K562 (cell line): ENCODE measurements around the gene TOR1B. TPM values are rescaled to one million over a fixed set of nuclear protein-coding genes. Genes with fewer than 3 reads are reported as not detected.

Experiments
- ATF3 ChIP-seq, 2 experiments: fragments of 450-650 bp in 1 of 2; sonication (generic) in 1 of 2; formaldehyde crosslinking in 1 of 2; IDR thresholded peaks in 1 of 2; conservative IDR thresholded peaks in 1 of 2; 2 replicates each; pipeline versions ENCODE4 v1.6.1 to v1.8.1; 2016 to 2023; ENCODE audit warnings: mild to moderate bottlenecking in 2 of 2, moderate library complexity in 2 of 2, inconsistent platforms in 1 of 2, missing genetic modification reagents in 1 of 2
- CTCFL ChIP-seq: IDR thresholded peaks from 2 replicates; pipeline ENCODE4 v1.6.1; 2011; ENCODE audit warnings: borderline replicate concordance, low read depth, mild to moderate bottlenecking, moderate library complexity, low read length; ENCODE audit not compliant: insufficient read depth, poor library complexity, severe bottlenecking
- DIDO1 ChIP-seq: fragments of 450-650 bp; IDR thresholded peaks from 2 replicates; pipeline ENCODE4 v1.6.1; 2016; ENCODE audit warnings: low read depth, missing biosample characterization, missing genetic modification characterization
- E2F6 ChIP-seq, 2 experiments: IDR thresholded peaks; 2 replicates each; pipeline ENCODE4 v1.6.1; 2011; ENCODE audit warnings: borderline replicate concordance in 1 of 2, control low read depth in 1 of 2, low read depth in 1 of 2, low read length in 1 of 2, mild to moderate bottlenecking in 1 of 2, mixed read lengths in 1 of 2, moderate library complexity in 1 of 2; ENCODE audit not compliant: insufficient read depth in 1 of 2, insufficient read length in 1 of 2, poor library complexity in 1 of 2, severe bottlenecking in 1 of 2; ENCODE audit errors: extremely low read depth in 1 of 2
- EWSR1 ChIP-seq: fragments of 450-650 bp; IDR thresholded peaks from 2 replicates; pipeline ENCODE4 v1.6.1; 2018; ENCODE audit warnings: borderline replicate concordance, mild to moderate bottlenecking, low read depth, moderate library complexity; ENCODE audit not compliant: partially characterized antibody
- HMGN3 ChIP-seq: IDR thresholded peaks from 2 replicates; pipeline ENCODE4 v1.6.1; 2011; ENCODE audit warnings: borderline replicate concordance, low read depth, mild to moderate bottlenecking, mixed read lengths, low read length; ENCODE audit not compliant: insufficient read length; ENCODE audit errors: extremely low read depth
- KLF16 ChIP-seq: IDR thresholded peaks from 2 replicates; pipeline ENCODE4 v1.6.1; 2016; ENCODE audit warnings: antibody characterized with exemption
- MTA2 ChIP-seq: fragments of 450-650 bp; IDR thresholded peaks from 2 replicates; pipeline ENCODE4 v1.6.1; 2016; ENCODE audit warnings: low read depth
- MYBL2 ChIP-seq, 2 experiments: fragments of 450-650 bp in 1 of 2; sonication (generic) in 1 of 2; formaldehyde crosslinking in 1 of 2; IDR thresholded peaks; 2 replicates each; pipeline versions ENCODE4 v1.6.1 to v1.8.1; 2017 to 2022; ENCODE audit warnings: borderline replicate concordance in 1 of 2, inconsistent platforms in 1 of 2, low read depth in 1 of 2, mild to moderate bottlenecking in 1 of 2, missing genetic modification reagents in 1 of 2, moderate library complexity in 1 of 2
- NCOA2 ChIP-seq, 2 experiments: fragments of 450-650 bp; IDR thresholded peaks; 2 replicates each; pipeline ENCODE4 v1.6.1; 2018; ENCODE audit warnings: mild to moderate bottlenecking in 2 of 2, moderate library complexity in 1 of 2; ENCODE audit not compliant: partially characterized antibody in 2 of 2
- NFXL1 ChIP-seq: fragments of 450-650 bp; formaldehyde crosslinking; IDR thresholded peaks from 2 replicates; pipeline ENCODE4 v1.4.0; 2021; ENCODE audit warnings: mild to moderate bottlenecking
- PPARD ChIP-seq: fragments of 250-450 bp; sonication (Bioruptor Pico); IDR thresholded peaks from 2 replicates; pipeline ENCODE4 v1.8.0; 2022; ENCODE audit warnings: inconsistent platforms, mild to moderate bottlenecking, moderate library complexity
- SMAD4 ChIP-seq: fragments of 250-450 bp; sonication (Bioruptor Pico); conservative IDR thresholded peaks from 2 replicates; pipeline ENCODE4 v1.8.0; 2021; ENCODE audit warnings: inconsistent platforms, mild to moderate bottlenecking, moderate library complexity
- SREBF2 ChIP-seq: sonication (generic); formaldehyde crosslinking; IDR thresholded peaks from 2 replicates; pipeline ENCODE4 v1.4.0; 2020; ENCODE audit warnings: mild to moderate bottlenecking, missing genetic modification reagents
- SRSF7 ChIP-seq: fragments of 200-400 bp; formaldehyde crosslinking; optimal IDR thresholded peaks from 2 replicates; pipeline ENCODE3; 2017; ENCODE audit warnings: mild to moderate bottlenecking, low read depth, low read length
- TAF9B ChIP-seq: fragments of 450-650 bp; IDR thresholded peaks from 2 replicates; pipeline ENCODE4 v1.6.1; 2018; ENCODE audit warnings: mild to moderate bottlenecking; ENCODE audit not compliant: partially characterized antibody
- THRAP3 ChIP-seq: fragments of 450-650 bp; IDR thresholded peaks from 2 replicates; pipeline ENCODE4 v1.6.1; 2016; ENCODE audit warnings: mild to moderate bottlenecking, inconsistent platforms, borderline replicate concordance
- WHSC1 ChIP-seq: IDR thresholded peaks from one replicate; pipeline ENCODE4 v1.6.1; 2012; ENCODE audit warnings: low read length, control low read depth, inconsistent platforms
- ZFP1 ChIP-seq: fragments of 450-650 bp; formaldehyde crosslinking; IDR thresholded peaks from 2 replicates; pipeline ENCODE4 v1.4.0; 2020; ENCODE audit warnings: mild to moderate bottlenecking, mixed read lengths
- ZNF444 ChIP-seq: fragments of 250-450 bp; sonication (Bioruptor Pico); IDR thresholded peaks from 2 replicates; pipeline ENCODE4 v1.4.0; 2020; ENCODE audit warnings: mild to moderate bottlenecking, moderate library complexity
- ZNF57 ChIP-seq: fragments of 450-650 bp; formaldehyde crosslinking; IDR thresholded peaks from 2 replicates; pipeline ENCODE4 v1.4.0; 2020; ENCODE audit warnings: mild to moderate bottlenecking, moderate library complexity
- polyA plus RNA-seq, 8 experiments: library from polyadenylated mRNA; depleted of rRNA in 4 of 8; stranded (reverse) in 5 of 8; unstranded in 3 of 8; fragments of >200 nt; fragmentation: Nextera tagmentation in 2 of 8; fragmentation: Illumina TruSeq in 1 of 8; extraction: Ambion mirVana in 2 of 8; extraction: Trizol in 1 of 8; gene quantifications; 2 replicates each; pipeline versions ENCODE4 v1.2.1 to v1.2.3, GENCODE V29; 2011 to 2014; ENCODE audit warnings: inconsistent platforms in 1 of 8, missing spikeins in 1 of 8
- total RNA-seq, 7 experiments: library from RNA; depleted of rRNA in 6 of 7; stranded (reverse); fragments of >200 nt in 6 of 7; fragmentation: Illumina TruSeq in 2 of 7; extraction: Trizol in 2 of 7; gene quantifications; 2 replicates each; pipeline versions ENCODE4 v1.2.1 to v1.2.3, GENCODE V29; 2011 to 2021; ENCODE audit warnings: low replicate concordance in 1 of 7
- TF ChIP-seq, protein P1 (sequence below): fragments of 250-450 bp; sonication (Bioruptor Pico); IDR thresholded peaks from 2 replicates; pipeline ENCODE4 v1.8.0; 2022; ENCODE audit warnings: moderate library complexity, mild to moderate bottlenecking, inconsistent platforms

TOR1B gene
- total and polyA plus RNA-seq, 9 of the 15 experiments (the other 6 are each of a cell fraction or from before 2014, with no cell fraction given): 4.2 to 36.5 (median 24.6) TPM

DNA sequence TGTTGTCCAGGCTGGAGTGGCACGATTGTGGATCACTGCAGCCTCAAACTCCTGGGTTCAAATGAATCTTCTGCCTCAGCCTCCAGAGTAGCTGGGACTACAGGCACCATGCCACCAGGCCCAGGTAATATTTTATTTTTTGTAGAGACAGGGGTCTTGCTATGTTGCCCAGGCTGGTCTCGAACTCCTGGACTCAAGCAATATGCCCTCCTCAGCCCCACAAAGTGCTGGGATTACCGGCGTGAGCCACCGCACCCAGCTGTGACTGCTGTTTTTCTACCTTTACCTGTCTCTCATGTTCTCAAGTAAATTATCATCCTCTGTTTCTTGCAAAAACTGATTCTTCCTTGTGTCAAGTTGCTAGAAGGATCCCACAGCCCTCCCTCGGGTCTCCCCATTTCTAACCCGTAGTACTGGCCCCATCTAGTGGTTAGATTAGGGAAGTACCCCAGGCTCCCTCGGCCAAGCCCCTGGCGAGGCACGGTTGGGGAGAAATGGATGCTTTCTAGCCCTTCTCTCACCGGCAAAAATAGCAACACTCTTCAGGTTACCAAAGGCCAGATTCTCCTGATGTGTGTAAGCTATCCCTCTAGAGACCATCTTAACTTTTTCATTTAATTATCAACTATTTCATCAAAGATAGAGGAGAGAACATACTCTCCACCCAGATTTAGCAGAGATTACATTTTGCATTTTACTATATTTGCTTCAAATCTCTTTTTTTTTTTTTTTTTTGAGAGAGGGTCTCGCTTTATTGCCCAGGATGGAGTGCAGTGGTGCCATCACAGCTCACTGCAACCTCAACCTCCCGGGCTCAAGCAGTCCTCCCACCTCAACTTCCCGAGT lies 19.2 kb upstream of the TOR1B start (continued):
- TF ChIP-seq SRSF7 (no peak), HMGN3 (no peak), ZNF444 (CRISPR knock-in tag) (no peak), TAF9B (no peak), DIDO1 (no peak), EWSR1 (no peak), WHSC1 (no peak), NCOA2 (IDR thresholded peaks at IDR 0.05; ENCODE audit: partially characterized antibody in 2 of 2) (no peak), E2F6 (IDR thresholded peaks at IDR 0.05; ENCODE audit: borderline replicate concordance in 1 of 2, extremely low read depth in 1 of 2, insufficient read depth in 1 of 2, insufficient read length in 1 of 2, low read depth in 1 of 2, low read length in 1 of 2, poor library complexity in 1 of 2, severe bottlenecking in 1 of 2) (no peak), SREBF2 (CRISPR knock-in tag) (no peak), MYBL2 (IDR thresholded peaks at IDR 0.05; ENCODE audit: low read depth) (no peak), MYBL2 (CRISPR knock-in tag; IDR thresholded peaks at IDR 0.05; ENCODE audit: borderline replicate concordance) (no peak), KLF16 (peak; percentile 67), PPARD (no peak), THRAP3 (0 out of 2 replicates have a peak, but pooled peaks have one; percentile 8), ZFP1 (CRISPR knock-in tag) (no peak), NFXL1 (CRISPR knock-in tag) (no peak), ZNF57 (CRISPR knock-in tag) (no peak), ATF3 (IDR thresholded peaks at IDR 0.05) (no peak), ATF3 (CRISPR knock-in tag; conservative IDR thresholded peaks at IDR 0.05) (peak; percentile 79), SMAD4 (CRISPR knock-in tag) (no peak), MTA2 (no peak), CTCFL (no peak)
- TF ChIP-seq, protein P1, sequence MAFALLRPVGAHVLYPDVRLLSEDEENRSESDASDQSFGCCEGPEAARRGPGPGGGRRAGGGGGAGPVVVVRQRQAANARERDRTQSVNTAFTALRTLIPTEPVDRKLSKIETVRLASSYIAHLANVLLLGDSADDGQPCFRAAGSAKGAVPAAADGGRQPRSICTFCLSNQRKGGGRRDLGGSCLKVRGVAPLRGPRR: no peak
